Measurements from ENCODE around the gene GAS6.

The GAS6 gene

GRCh38 chr13:113819731-113820715 lies 43.9 kb downstream of the GAS6 start:
- DNase-seq (ENCODE audit: low spot score), result no peak

- DNase-seq (ENCODE audit: low spot score), result no peak
These were observed 44.5 kb downstream of the GAS6 start for GRCh38 chr13:113819341-113819730.

- no peak for DNase-seq (ENCODE audit: low spot score)
These were observed 45.1 kb downstream of the GAS6 start for GRCh38 chr13:113818700-113819295.

DNA sequence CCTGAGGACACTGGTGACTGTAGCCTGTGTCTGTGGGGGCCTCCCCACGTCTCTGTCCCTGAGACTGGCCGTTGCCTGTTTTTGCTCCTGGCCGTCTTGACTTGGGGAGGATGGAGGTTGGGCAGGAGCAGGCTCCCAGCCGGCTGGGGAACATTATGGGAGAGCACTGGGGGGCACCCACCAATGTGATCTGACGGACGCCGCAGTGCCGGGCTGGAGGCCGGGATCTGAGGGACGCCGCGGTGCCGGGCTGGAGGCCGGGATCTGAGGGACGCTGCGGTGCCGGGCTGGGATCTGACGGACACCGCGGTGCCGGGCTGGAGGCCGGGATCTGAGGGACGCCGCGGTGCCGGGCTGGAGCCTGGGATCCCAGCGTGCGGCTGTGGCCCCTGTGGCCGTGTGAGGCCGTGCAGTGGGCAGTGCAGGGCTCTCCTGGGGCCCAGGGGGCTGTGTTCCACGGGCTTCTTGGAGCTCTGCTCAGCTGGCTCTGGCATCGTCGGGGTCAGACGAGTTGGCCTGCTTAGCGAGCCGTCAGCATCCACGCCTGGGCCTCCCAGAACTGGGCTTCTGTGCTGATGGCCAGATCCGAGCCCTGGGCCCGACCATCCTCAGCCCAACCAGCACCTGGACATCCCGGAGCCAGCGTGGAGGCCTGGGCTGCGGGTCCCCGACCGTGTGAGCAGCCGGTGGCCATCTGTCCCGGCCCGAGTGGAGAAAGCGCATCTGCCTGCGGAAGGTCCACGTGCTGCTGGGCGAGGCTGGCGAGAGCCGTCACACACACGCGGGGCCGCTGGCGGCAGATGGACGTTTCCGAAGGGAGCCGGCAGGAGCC lies 45.8 kb downstream of the GAS6 start:
- DNase-seq (ENCODE audit: low spot score), result no peak

DNA sequence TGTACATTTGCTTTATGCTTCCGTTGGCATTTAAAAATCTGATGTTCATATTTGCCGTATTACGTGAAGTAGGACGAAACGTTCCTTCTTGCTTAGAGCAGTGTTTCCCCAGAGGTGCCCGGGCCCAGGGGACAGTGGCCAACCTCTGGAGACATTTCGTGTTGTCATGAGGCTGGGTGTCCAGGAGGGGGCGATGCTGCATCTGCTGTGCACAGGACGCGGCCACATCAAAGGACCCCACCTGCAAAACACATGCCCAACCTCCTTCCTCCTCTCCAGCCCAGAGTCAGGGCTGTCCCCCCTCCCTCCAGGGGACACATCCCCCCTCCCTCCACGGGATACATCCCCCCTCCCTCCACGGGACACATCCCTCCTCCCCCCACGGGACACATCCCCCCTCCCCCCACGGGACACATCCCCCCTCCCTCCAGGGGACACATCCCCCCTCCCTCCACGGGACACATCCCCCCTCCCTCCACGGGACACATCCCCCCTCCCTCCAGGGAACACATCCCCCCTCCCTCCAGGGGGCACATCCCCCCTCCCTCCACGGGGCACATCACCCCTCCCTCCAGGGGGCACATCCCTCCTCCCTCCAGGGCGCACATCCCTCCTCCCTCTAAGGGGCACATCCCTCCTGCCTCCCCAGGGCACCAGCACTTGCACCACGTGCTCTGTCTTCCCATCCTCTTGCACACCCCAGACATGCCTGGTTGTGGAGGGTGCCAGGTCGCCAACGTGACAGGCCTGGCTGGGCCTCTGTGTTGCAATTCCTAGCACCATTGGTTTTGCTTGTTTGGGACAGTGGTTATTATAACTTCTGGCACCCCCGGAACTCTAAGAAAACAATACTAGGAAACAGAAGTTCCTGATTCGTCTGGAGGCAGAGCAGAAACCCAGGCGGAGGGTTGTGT lies 46.7 kb downstream of the GAS6 start:
- DNase-seq (ENCODE audit: low spot score), result peak; percentile 89

GRCh38 chr13:113816254-113816929 lies 47.5 kb downstream of the GAS6 start:
- no peak for DNase-seq (ENCODE audit: low spot score)

GRCh38 chr13:113815151-113816058 lies 48.5 kb downstream of the GAS6 start:
- peak; percentile 16 for DNase-seq (ENCODE audit: low spot score)

DNA sequence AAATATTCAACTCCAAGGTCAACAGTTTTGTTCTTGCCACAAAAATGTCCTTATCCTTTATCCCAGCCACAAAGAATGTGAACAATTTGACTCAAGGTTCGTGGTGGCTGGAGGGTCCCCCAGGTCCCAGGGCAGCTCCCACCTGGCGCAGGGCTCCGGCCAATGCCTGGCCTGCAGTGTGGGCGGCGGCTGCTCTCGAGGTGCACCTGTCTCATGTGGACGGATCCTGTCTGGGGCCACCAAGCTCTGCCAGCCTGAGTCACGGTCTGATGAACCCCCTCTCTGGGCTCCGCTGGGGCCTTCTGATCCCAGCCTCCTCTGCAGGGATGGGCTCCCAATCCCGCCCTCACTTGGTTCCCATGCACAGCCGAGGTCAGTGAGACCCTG lies 49.4 kb downstream of the GAS6 start:
- no peak for DNase-seq (ENCODE audit: low spot score)

DNA sequence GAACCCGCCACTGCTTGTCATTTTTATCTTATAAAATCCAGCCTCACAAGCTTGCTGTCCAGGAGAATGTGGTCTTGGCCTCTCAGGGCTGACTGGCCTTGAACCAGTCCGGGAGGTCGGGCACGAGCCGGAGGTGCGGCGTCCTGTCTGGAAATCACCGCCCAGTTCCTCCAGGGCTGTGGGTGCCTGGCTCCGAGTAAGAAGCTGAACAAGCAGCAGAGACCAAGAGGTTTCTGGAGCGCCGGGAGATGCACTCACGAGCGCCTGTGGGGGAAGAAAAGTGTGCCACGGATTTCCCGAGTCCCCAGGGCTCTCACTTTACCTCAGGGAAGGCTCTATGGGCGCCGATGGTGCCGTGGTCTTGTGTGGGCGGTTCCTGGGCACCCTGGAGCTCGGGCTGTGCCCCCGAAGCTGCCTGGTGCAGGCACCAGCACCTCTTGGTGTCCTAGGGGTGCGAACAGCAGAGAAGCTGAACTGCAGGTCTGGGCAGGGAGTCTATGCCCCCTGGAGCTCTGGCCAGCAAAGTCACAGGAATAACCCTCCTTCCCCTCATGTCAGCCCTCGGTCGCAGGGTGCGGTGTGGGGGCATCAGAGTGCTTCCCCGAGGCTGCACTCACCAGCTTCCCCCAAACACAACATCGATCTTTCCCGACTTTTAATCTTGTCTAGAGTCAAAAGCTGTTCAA lies 50.0 kb downstream of the GAS6 start:
- no peak for DNase-seq (ENCODE audit: low spot score)

DNA sequence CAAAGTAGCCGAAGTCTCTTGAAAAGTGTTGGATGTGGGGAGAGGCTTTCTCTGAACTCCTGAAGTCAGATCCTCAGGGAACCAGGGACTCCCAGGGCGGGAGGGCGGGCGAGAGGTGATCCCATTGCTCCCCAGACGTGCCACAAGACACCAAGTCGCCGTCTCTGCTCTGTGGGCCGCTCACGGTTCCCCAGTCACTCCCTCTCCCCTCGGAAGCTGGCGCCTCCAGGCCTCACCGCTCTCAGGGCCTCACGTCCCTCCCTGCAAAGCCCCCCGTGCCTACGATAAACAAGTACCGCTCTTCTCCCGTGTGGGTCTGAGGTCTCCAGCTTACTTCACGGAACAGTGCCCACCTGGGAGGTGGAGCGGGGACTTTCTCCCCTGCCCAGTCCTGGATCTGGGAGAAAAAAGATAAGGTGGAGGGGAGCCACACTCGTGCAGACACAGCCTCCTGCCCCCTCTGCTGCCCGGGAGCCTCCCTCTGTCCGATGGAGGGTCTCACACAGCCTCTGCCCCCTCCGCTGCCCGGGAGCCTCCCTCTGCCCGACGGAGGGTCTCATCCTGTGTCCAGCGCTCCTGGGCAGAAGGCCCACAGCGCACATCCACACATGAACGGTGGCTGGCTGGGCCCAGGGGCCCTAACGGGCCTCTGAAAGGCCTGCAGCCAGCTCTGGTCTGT lies 50.7 kb downstream of the GAS6 start:
- DNase-seq (ENCODE audit: low spot score), result no peak

- DNase-seq (ENCODE audit: low spot score), result no peak
These were observed 51.5 kb downstream of the GAS6 start for GRCh38 chr13:113812178-113813040.

DNA sequence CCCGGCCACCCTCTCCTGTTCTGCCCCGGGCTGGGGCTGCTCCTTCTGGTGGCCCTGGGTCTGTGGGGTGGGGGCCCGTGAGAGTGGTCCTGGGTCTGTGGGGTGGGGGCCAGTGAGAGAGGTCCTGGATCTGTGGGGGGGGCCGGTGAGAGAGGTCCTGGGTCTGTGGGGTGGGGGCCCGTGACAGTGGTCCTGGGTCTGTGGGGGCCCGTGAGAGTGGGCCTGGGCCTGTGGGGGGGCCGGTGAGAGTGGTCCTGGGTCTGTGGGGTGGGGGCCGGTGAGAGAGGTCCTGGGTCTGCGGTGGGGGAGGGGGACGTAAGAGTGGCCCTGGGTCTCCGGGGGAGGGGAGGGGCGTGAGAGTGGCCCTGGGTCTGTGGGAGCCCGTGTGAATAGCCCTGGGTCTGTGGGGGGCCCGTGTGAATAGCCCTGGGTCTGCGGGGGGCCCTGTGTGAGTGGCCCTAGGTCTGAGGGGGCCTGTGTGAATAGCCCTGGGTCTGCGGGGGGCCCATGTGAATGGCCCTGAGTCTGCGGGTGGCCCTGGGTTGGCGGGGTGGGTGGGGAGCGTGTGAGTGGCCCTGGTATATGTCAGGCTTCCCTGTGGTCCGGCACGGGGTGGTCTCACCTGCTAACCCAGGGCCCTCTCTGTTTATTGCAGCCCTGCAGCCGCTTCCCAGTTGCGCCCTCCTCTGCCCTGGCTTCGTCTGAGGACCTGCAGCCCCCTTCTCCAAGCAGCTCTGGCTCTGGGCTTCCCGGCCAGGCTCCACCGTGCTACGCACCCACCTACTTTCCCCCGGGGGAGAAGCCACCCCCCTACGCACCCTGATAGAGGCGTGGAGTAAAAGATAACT lies 52.6 kb downstream of the GAS6 start:
- no peak for DNase-seq (ENCODE audit: low spot score)

DNA sequence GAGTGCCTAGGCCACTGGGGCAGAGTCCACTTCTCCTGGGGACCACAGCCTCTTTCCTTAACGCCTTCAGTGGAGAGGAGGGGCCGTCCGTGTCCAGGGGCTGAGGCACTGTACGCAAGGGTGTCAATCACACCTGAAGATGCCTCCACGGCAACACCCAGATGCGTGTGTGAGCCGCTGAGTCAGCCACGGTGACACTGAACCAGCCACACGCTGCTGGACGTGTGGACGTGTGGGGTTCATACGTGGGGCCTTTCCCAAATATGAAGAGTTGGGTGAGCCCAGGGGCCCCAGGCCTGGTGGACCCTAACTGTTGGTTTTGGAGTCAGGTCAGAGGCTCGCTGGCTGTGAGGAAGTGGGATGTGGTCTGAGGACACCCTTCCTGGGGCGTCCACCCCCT lies 53.2 kb downstream of the GAS6 start:
- no peak for DNase-seq (ENCODE audit: low spot score)

DNA sequence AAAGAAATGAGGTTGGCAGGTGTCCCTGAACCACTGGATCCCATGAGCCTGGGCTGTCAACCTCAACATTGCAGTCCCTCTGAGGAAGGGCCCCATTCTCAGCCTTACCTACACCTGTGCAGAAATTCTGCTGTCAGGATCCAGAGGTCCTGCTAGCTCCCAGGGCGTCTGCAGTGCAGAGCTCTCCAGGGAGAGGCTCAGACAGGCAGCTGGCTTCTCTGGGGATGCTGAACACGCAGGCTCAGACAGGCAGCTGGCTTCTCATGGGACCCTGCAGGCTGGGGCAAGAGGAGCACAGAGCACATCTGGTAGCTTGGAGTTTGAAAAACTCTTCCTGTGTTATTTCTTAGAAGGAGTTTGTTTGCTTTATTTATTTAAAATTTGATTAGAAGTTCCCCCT lies 53.9 kb downstream of the GAS6 start:
- DNase-seq (ENCODE audit: low spot score), result no peak

GRCh38 chr13:113808058-113808834 lies 55.6 kb downstream of the GAS6 start:
- DNase-seq (ENCODE audit: low spot score), result no peak

DNA sequence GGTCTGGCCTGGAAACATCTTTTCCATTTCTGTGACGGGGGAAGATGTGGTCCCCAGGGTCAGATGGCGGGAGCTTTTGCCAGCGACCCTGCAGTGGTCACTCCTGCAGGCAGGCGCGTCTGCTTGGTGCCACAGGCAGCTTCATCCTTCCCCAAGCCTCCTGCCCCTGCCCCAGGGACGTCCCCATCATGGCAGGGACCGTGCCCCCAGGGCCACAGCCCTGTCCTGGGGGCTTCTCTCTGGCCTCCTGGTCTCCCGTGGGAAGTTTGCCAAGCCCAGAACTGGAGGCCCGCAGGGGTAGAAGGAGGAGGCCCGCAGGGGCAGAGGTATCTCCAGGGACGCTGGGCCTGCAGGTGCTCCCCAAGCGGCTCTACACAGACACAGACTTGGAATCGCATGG lies 57.4 kb downstream of the GAS6 start:
- no peak for DNase-seq (ENCODE audit: low spot score)
